CD4-positive, alpha-beta T cell treated with Interleukin-15 for 1 hour (primary cell): ENCODE measurements around the gene CYTH2.
A peak's percentile ranks its signal among the peaks of the same experiment; 100 is the strongest.

Source experiments
- DNase-seq: peaks from one replicate; pipeline ENCODE4 v3.0.0-alpha.2; 2020

CYTH2 gene

GRCh38 chr19:48469289-48469881 lies at the start of gene CYTH2:
Gene CYTH2, plus strand, starts transcription at chr19:48469369. Its CDS starts 139 bp downstream, at chr19:48469508.
- peak; percentile 56 for DNase-seq

- no peak for DNase-seq
Measured at GRCh38 chr19:48421548-48421947, 47.6 kb upstream of the CYTH2 start.

- DNase-seq, result no peak
Measured at GRCh38 chr19:48424694-48425219, 44.4 kb upstream of the CYTH2 start.

DNA sequence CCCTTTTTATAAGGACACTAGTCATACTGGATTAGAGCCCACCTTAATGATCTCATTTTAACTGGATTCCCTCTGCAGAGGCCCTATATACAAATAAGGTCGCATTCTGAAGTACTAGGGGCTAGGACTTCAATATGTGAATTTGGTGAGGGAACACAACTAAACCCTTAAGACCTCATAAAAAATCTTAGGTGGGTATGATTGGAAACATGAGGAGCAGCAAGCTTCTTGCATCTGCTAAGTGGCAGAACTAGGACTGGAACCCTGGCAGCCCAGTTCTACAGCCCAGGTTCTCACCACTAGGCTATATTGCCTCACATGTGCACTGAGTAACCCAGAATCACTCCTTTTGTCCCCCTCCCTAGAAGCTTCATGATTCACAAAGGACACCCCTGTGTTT lies 40.5 kb upstream of the CYTH2 start:
- DNase-seq, result no peak

- DNase-seq, result no peak
Measured at GRCh38 chr19:48433337-48433736, 35.8 kb upstream of the CYTH2 start.

GRCh38 chr19:48436586-48436985 lies 32.6 kb upstream of the CYTH2 start:
- no peak for DNase-seq

DNA sequence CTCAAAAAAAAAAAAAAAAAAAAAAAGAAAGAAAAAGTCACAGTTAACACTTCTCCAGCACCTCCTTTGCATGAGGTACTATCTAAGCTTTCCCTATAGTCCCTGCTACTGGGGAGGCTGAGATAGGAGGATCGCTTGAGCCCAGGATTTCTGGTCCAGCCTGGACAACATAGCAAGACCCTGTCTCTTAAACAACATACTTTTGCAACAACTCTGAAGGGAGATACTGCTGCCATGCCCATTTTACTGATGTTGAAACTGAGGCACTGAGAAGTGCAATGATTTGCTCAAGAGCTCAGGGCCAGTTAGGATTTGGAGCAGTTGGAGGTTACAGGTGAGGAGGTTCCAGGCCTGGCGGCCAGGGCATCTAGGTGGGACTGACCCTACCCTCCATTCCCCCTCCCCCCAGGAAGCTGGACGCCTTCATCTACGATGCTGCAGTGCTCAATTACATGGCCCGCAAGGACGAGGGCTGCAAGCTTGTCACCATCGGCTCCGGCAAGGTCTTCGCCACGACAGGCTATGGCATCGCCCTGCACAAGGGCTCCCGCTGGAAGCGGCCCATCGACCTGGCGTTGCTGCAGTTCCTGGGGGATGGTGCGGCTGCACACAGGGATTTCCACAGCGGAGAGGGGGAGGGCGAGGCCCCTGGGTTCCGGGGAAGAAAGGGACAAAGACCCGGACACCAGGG lies 27.7 kb upstream of the CYTH2 start:
- no peak for DNase-seq

DNA sequence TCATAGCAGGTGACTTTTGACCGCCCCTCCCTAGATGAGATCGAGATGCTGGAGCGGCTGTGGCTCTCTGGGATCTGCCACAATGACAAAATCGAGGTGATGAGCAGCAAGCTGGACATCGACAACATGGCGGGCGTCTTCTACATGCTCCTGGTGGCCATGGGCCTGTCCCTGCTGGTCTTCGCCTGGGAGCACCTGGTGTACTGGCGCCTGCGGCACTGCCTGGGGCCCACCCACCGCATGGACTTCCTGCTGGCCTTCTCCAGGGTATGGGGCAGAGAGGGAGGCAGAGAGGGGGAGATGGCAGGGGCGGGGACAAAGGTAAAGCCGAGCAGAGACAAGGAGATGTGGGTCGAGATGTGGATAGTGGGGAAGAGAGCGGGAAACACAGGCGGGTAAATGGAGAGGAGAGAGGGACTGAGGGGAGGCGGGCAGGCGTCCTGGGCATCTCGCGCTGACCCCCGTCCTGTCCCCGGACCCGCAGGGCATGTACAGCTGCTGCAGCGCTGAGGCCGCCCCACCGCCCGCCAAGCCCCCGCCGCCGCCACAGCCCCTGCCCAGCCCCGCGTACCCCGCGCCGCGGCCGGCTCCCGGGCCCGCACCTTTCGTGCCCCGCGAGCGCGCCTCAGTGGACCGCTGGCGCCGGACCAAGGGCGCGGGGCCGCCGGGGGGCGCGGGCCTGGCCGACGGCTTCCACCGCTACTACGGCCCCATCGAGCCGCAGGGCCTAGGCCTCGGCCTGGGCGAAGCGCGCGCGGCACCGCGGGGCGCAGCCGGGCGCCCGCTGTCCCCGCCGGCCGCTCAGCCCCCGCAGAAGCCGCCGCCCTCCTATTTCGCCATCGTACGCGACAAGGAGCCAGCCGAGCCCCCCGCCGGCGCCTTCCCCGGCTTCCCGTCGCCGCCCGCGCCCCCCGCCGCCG lies 26.8 kb upstream of the CYTH2 start:
- DNase-seq, result no peak

GRCh38 chr19:48443256-48443655 lies 25.9 kb upstream of the CYTH2 start:
- DNase-seq, result no peak

- no peak for DNase-seq
Measured at GRCh38 chr19:48443731-48444128, 25.4 kb upstream of the CYTH2 start.

DNA sequence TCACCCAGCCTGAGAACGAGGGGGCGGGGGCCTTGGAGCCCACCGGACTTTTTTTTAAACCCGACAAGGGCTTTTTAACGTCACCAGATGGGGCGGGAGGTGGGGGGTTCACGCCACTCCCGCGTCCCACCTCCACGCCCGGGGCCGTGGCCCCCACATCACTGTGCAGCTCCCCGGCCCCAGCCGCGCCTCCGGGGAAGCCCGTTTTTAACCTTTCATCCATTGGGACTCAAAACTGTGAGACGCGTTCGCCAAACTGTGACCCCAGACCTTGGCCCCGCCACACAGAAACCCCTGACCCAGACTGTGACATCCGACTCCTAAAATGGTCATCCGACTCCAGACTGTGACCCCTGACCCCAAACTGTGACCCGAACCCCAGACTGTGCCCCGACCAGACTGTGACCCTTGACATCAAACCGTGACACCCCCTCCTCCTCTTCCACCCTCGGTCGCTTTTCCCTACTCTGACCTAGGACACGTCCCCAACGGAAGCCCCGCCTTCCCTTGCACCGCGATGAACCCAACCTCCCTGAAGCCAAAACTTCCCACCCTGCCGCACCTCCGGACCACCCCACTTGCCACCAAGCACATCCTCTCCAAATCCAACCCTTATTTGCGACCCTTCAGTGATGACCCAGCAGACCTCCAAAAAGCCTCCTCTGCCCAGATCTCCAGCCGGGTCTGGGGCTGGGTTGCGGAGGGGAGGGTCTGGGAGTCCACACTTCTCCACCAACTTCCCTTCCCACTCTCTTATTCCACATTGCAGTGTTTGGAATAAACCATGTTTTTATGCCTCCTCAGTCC lies 24.8 kb upstream of the CYTH2 start:
- DNase-seq, result no peak

DNA sequence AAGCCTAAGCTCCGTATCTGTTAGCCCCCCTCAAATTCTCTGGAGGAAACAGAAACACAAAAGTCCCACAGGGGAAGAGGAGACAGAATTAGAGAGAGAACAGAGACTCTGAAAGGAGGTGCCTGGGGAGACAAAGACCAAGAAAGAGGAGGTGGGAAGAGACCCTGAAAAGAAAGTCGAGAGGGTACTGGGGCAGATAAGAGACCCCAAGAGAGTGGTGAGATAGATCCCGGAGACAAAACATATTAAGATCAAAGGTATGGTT lies 24.3 kb upstream of the CYTH2 start:
- DNase-seq, result no peak

DNA sequence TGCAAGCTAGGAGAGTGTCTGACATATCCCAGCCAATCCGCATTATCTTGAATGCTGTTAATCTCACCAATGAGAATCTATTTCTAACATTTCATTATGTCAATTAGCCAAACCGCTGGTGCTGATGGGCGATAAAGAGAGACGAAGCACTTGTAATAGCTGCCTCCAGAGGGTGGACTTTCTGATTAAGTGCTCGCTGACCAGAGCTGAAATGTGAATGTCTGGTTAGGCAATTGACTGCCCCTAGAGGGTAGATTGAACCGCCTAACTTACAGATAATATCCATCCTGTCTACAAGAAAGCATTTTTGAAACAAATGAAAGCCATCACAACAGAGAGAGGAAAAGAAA lies 23.9 kb upstream of the CYTH2 start:
- no peak for DNase-seq

DNA sequence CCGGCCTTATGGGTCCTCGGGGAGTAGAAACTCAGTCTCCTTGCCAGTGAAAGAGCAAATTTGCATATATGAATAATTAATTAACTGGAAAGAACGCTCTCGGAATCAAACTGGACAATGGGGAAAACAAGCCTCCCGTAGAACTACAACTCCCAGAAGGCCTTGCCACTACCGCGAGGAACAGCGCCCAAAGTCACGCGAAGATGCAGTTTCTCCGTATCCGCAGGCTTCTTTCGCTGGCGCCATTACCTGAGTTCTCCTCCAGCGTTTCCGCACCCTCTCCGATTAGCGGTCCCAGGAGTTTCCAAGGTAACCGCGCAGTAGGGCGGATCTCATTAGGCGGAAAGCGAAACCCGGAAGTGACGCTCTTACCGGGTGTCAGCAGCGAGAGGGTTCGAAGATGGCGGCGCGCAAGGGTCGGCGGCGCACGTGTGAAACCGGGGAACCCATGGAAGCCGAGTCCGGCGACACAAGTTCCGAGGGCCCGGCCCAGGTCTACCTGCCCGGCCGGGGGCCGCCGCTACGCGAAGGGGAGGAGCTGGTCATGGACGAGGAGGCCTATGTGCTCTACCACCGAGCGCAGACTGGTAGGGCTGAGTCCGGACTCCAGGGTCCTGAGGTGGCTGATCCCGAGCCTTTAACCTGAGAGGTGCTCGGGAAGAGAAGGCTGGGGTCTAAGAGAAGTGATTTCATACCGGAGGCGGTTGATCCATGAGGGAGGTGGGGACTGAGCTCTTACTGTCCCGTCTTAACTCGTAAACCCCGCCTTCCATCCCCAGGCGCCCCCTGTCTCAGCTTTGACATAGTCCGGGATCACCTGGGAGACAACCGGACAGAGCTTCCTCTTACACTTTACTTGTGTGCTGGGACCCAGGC lies 23.3 kb upstream of the CYTH2 start, which contains the start of gene GRWD1:
Gene GRWD1, plus strand, starts transcription at position 378 of the 876 bp plus-strand sequence. Its CDS starts 23 bp downstream, at position 401.
- DNase-seq, result peak; percentile 95

- no peak for DNase-seq
Measured at GRCh38 chr19:48446579-48446978, 22.6 kb upstream of the CYTH2 start.

- DNase-seq, result no peak
Measured at GRCh38 chr19:48448563-48448962, 20.6 kb upstream of the CYTH2 start.

GRCh38 chr19:48450441-48450840 lies 18.7 kb upstream of the CYTH2 start:
- no peak for DNase-seq

GRCh38 chr19:48450863-48451262 lies 18.3 kb upstream of the CYTH2 start:
- DNase-seq, result no peak

DNA sequence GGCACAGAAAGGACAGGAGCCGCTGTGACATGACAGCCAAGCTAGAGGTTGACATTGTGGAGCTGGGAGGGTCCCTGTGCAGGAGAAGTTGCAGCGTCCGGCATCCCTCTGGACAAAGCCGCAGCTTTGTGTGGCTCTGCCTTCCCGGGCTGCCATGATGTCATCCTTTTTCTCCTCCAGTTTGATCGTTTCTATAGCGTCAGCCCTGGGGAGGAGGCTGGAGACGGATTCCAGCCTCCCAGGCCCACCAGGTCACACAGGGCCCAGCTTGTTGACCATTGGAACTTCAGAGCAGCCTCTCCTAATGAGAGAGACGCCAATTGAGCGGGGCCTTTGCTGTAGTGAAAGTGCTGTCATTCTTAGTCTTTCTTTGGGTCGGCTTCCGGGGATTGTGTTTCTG lies 17.5 kb upstream of the CYTH2 start:
- DNase-seq, result no peak

- no peak for DNase-seq
Measured at GRCh38 chr19:48452289-48453190, 16.6 kb upstream of the CYTH2 start.
